Fibroblast of the conjunctiva (primary cell): Measurements from ENCODE around the gene CHST9.
"Not testable (repeated sequence)": the region's sequence is repeated elsewhere in the genome, so short reads cannot be mapped to it uniquely, and the experiment has no call there.

ENCODE experiments used
- DNase-seq: peaks from one replicate; pipeline ENCODE4 v3.0.0-alpha.2; 2010; ENCODE audit warnings: low read depth

CHST9 gene

GRCh38 chr18:27185025-27185763 is at the start of gene CHST9:
TSS of gene CHST9 (minus strand) at chr18:27185308. CDS start at chr18:27142809, 42,499 bp downstream.
- DNase-seq: no peak

- not testable (repeated sequence) for DNase-seq
Observed at GRCh38 chr18:27232355-27232754, 47.2 kb upstream of the CHST9 start.

DNA sequence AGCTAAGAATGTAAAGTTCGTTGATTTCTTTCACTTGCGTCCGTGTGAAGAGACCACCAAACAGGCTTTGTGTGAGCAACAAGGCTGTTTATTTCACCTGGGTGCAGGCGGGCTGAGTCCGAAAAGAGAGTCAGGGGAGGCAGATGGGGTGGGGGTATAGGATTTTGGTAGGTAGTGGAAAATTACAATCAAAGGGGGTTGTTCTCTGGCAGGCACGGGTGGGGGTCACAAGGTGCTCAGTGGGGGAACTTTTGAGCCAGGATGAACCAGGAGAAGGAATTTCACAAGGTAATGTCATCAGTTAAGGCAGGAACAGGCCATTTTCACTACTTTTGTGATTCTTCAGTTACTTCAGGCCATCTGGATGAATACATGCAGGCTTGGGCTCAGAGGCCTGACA is 46.6 kb upstream of the CHST9 start:
- DNase-seq: not testable (repeated sequence)

DNA sequence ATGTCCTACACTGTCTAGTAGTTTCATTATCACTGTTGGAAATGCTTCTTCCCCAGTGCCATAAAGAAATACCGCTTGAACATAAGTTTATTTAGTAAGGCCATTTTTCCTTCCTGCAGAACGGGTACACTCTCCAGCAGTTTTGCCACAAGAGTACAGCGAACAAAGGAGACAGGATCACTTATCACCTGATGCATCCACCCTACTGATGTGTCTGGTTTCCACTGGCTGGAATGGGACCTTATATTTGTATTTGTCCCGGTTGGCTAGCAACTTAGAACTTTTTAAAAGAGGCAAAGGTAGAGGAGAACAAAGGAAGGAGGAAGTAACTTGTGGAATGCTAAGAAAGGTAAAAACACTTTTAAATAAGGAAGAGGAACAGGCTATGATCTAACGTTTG is 46.1 kb upstream of the CHST9 start:
- not testable (repeated sequence) for DNase-seq

GRCh38 chr18:27227721-27228120 is 42.6 kb upstream of the CHST9 start:
- DNase-seq: no peak

- no peak for DNase-seq
Observed at GRCh38 chr18:27226556-27227075, 41.5 kb upstream of the CHST9 start.

DNA sequence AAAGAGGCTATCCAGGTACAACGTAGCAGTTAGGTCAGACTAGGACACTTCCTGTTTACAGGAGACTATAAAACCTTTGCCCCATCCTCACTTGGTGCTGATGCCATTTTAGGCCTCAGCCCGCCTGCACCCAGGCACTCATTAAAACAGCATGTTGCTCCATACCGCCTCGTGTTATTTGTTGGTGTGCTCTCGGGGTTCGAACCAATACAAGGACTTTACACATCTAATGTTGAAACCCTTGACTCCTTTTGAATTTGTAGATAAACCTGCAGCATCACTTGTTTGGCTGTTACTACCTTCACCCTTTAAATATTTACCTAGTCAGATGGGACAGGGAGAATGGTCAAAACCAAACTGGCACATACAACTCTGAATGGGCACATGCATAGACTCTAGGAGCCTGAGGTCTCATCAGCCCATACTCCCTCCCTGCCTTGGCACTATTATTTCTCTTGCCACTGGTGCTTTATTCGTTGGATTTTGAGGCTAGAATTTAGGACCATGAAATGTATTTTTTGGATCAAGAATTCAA is 40.9 kb upstream of the CHST9 start:
- DNase-seq: no peak

- DNase-seq: no peak
Observed at GRCh38 chr18:27223526-27224291, 38.6 kb upstream of the CHST9 start.

- no peak for DNase-seq
Observed at GRCh38 chr18:27214831-27215230, 29.7 kb upstream of the CHST9 start.

DNA sequence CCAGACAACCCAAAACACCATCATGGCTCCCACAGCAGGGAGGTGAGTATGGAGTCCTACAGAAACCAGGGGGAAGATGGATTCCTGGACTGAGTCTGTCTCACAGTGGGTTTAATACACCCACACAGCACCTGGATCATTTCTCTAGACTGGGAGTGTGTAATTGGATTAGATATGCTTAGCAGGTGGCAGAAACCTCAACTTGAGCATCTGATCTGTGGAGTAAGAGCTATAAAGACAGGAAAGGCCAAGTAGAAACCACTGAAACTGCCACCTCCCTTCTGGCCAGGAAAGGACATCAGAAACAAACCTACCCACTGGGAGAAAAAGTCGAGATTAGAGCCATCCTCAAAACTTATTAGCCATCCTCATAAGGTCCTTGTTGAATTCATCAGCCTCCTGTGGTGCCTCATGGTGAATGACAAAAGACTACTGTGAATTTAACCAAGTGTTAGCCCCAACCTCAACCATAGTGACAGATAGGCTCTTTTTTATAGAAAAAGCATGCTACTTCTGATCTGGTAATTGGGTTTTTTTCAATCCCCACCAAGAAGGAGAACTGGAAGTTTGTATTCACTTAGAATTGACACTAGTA is 28.1 kb upstream of the CHST9 start:
- no peak for DNase-seq

GRCh38 chr18:27211569-27211968 is 26.5 kb upstream of the CHST9 start:
- no peak for DNase-seq

DNA sequence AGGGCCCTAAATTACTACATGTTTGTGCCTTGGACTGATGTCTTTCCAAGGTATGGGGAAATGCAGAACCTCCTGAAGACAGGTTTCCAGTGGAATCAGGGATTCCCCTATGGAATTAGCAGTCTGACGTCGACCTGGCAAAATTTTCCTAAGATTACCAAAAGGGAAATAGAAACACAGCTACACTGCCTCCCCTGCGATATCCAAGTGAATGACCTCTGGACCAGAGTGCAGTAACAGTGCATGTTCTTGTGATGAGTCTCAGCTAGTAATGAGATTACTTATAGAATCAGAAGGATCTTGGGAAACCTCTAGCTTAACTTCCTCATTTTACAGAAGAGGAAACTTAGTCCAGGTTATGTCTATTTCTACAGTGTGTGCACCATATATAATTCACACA is 21.3 kb upstream of the CHST9 start:
- DNase-seq: no peak

DNA sequence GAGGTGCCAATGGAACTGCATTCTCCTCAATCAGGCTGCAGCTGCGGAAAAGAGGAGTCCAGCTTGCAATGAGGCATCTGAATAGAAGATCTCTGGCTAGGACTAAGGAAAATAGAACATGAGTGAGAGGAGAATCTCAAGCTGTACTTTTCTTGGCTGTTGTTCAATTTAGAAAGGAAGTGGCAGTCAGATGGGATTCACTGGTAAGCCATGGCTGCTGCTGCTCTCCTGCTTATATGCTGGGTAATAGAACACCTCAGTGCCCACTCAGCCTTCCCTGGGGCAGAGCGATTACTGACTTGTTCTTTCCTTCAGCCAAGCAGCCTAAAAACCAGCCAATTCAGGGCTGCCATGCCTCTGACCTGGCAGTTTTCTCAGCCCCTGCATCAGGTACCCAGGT is 17.6 kb upstream of the CHST9 start:
- DNase-seq: no peak

- no peak for DNase-seq
Observed at GRCh38 chr18:27198036-27198435, 12.9 kb upstream of the CHST9 start.

DNA sequence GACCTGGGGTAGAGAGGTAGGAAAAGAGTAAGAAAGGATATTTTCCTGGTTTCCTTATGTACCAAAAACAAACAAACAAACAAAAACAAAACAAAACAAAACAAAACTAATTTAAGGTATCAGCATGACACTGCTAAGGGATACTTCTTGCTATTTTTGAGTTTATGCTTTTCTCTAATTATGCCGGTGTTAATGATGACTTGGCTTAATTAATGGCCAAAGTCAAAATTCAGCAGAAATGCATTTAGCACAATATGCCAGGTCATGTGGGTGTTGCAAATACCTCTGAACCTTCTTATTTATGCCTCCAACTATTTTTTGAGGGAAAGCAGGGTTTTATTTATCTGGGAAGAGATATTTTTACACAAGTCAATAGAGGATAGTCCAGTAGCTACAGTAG is 3.2 kb upstream of the CHST9 start:
- no peak for DNase-seq

GRCh38 chr18:27185897-27186296 is 789 bp upstream of the CHST9 start:
- DNase-seq: no peak

- DNase-seq: no peak
Observed at GRCh38 chr18:27184115-27185024, 738 bp downstream of the CHST9 start.

DNA sequence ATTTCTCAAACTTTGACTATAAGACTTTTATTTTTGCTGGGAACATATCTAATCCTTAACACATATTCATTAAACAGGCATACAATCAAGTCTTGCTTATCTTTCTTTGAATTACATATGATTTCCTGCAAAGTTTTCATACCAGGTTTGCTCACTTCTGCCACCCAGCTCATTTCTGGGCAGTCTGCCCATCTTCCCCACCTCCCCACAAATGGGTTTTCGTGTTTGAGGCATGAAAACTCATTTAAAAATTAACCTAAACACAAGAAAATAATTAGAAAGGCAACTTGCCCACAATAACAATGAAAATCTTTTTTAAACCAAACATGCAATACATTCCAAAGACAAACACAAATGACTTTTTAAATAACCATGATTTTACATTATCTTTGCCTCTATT is 3.4 kb downstream of the CHST9 start:
- DNase-seq: no peak

GRCh38 chr18:27178424-27178823 is 6.7 kb downstream of the CHST9 start:
- DNase-seq: no peak

GRCh38 chr18:27175914-27176313 is 9.2 kb downstream of the CHST9 start:
- DNase-seq: no peak

GRCh38 chr18:27175245-27175644 is 9.9 kb downstream of the CHST9 start:
- no peak for DNase-seq

- no peak for DNase-seq
Observed at GRCh38 chr18:27171993-27172392, 13.1 kb downstream of the CHST9 start.
